Skeletal muscle tissue (tissue), 4 donors: ENCODE data around the gene POLR3E. TPM values are rescaled to one million over a fixed set of nuclear protein-coding genes. Genes with fewer than 3 reads are reported as not detected.

ENCODE experiments used
- H3K27ac ChIP-seq: one replicate; pipeline ENCODE4 v1.7.0; 2013; ENCODE audit warnings: mild to moderate bottlenecking, low read depth, low read length, inconsistent platforms
- H3K27me3 ChIP-seq, 3 donors: one replicate each; pipeline ENCODE4 v1.7.0; 2013; ENCODE audit warnings: low read length in 3 of 3; ENCODE audit not compliant: control insufficient read depth in 3 of 3, insufficient read depth in 3 of 3
- H3K36me3 ChIP-seq, 3 donors: one replicate each; pipeline ENCODE4 v1.7.0; 2013; ENCODE audit warnings: low read length in 3 of 3; ENCODE audit not compliant: control insufficient read depth in 3 of 3, insufficient read depth in 3 of 3
- H3K4me1 ChIP-seq, 3 donors: one replicate each; pipeline ENCODE4 v1.7.0; 2013; ENCODE audit warnings: low read length in 3 of 3, mild to moderate bottlenecking in 3 of 3; ENCODE audit not compliant: control insufficient read depth in 3 of 3, insufficient read depth in 3 of 3
- H3K4me3 ChIP-seq, 3 donors: one replicate each; pipeline ENCODE4 v1.7.0; 2013; ENCODE audit warnings: low read length in 3 of 3
- H3K9ac ChIP-seq, 3 donors: one replicate each; pipeline ENCODE4 v1.7.0; 2013; ENCODE audit warnings: low read length in 3 of 3, mild to moderate bottlenecking in 3 of 3, moderate library complexity in 2 of 3, low read depth in 1 of 3
- H3K9me3 ChIP-seq, 3 donors: one replicate each; pipeline ENCODE4 v1.7.0; 2013; ENCODE audit warnings: low read length in 3 of 3; ENCODE audit not compliant: control insufficient read depth in 3 of 3
- total RNA-seq: library from RNA; depleted of rRNA; stranded (reverse); fragments of >200 nt; gene quantifications from one replicate; pipeline ENCODE4 v1.2.3, GENCODE V29; 2014
- donor health status: Osteomylitis.

The POLR3E gene
- 22.4 TPM for total RNA-seq

GRCh38 chr16:22297114-22297870, at the start of gene POLR3E:
TSS of gene POLR3E (plus strand) at chr16:22297409. CDS start at chr16:22302969, 5,560 bp downstream.
- peaks cover 0 to 4% (median 0%) of the 10 kb centered on the region in 3 donors for H3K36me3 ChIP-seq

GRCh38 chr16:22250522-22250921, 46.7 kb upstream of the POLR3E start:
- Histone ChIP-seq H3K36me3 (peaks cover 48 to 70% (median 58%) of the 10 kb centered on the region in 3 donors), H3K27ac (no peak overlapping the region), H3K9ac (no peak overlapping the region), H3K27me3 (no peaks in the 10 kb centered on the region), H3K9me3 (peaks cover 0 to 4% (median 3%) of the 10 kb centered on the region in 3 donors), H3K4me3 (no peak overlapping the region), H3K4me1 (peaks cover 0 to 2% (median 0%) of the 10 kb centered on the region in 3 donors)

More at GRCh38 chr16:22297114-22297870, at the start of gene POLR3E:
- no peaks in the 10 kb centered on the region for H3K27me3 ChIP-seq
- peak within 1 kb of the TSS; percentile 91 to 97 (median 96) for H3K9ac ChIP-seq
- peak within 1 kb of the TSS; percentile 97 for H3K27ac ChIP-seq
- H3K4me3 ChIP-seq, result peak within 1 kb of the TSS; percentile 91 to 95 (median 92)
- H3K9me3 ChIP-seq, result no peaks in the 10 kb centered on the region
- peaks cover 20 to 37% (median 22%) of the 10 kb centered on the region in 3 donors for H3K4me1 ChIP-seq

GRCh38 chr16:22252317-22252716, 44.9 kb upstream of the POLR3E start:
- Histone ChIP-seq H3K27me3 (no peaks in the 10 kb centered on the region), H3K27ac (no peak overlapping the region), H3K36me3 (peaks cover 56 to 75% (median 62%) of the 10 kb centered on the region in 3 donors), H3K4me3 (no peak overlapping the region), H3K9ac (no peak overlapping the region), H3K9me3 (peaks cover 0 to 4% (median 3%) of the 10 kb centered on the region in 3 donors), H3K4me1 (peaks cover 0 to 2% (median 0%) of the 10 kb centered on the region in 3 donors)

- Histone ChIP-seq H3K4me3 (no peak overlapping the region), H3K9ac (no peak overlapping the region), H3K27me3 (no peaks in the 10 kb centered on the region), H3K9me3 (peaks cover 0 to 4% (median 3%) of the 10 kb centered on the region in 3 donors), H3K27ac (no peak overlapping the region), H3K4me1 (peaks cover 0 to 2% (median 0%) of the 10 kb centered on the region in 3 donors), H3K36me3 (peaks cover 59 to 80% (median 66%) of the 10 kb centered on the region in 3 donors)
These were observed 43.9 kb upstream of the POLR3E start for GRCh38 chr16:22253272-22253671.

- Histone ChIP-seq H3K27ac (no peak overlapping the region), H3K4me1 (peaks cover 0 to under 1% (median 0%) of the 10 kb centered on the region in 3 donors), H3K4me3 (no peak overlapping the region), H3K9me3 (peaks cover 0 to 4% (median 3%) of the 10 kb centered on the region in 3 donors), H3K9ac (no peak overlapping the region), H3K36me3 (peaks cover 61 to 81% (median 78%) of the 10 kb centered on the region in 3 donors), H3K27me3 (no peaks in the 10 kb centered on the region)
These were observed 41.9 kb upstream of the POLR3E start for GRCh38 chr16:22255335-22255734.

- no peak overlapping the region for H3K4me3 ChIP-seq
- no peaks in the 10 kb centered on the region for H3K27me3 ChIP-seq
- H3K36me3 ChIP-seq, result peaks cover 53 to 77% (median 75%) of the 10 kb centered on the region in 3 donors
- no peak overlapping the region for H3K27ac ChIP-seq
- no peak overlapping the region for H3K9ac ChIP-seq
- peaks cover 0 to 4% (median 3%) of the 10 kb centered on the region in 3 donors for H3K9me3 ChIP-seq
- no peaks in the 10 kb centered on the region for H3K4me1 ChIP-seq
These were observed 39.8 kb upstream of the POLR3E start for GRCh38 chr16:22257440-22257839.

- Histone ChIP-seq H3K27me3 (no peaks in the 10 kb centered on the region), H3K27ac (no peak overlapping the region), H3K9me3 (peaks cover 0 to under 1% (median 0%) of the 10 kb centered on the region in 3 donors), H3K4me1 (no peaks in the 10 kb centered on the region), H3K4me3 (no peak overlapping the region), H3K36me3 (peaks cover 52 to 79% (median 78%) of the 10 kb centered on the region in 3 donors), H3K9ac (no peak overlapping the region)
These were observed 36.7 kb upstream of the POLR3E start for GRCh38 chr16:22260490-22260889.

GRCh38 chr16:22262460-22262859, 34.7 kb upstream of the POLR3E start:
- Histone ChIP-seq H3K4me1 (peaks cover 0 to 4% (median 2%) of the 10 kb centered on the region in 3 donors), H3K9ac (no peak overlapping the region), H3K27ac (no peak overlapping the region), H3K9me3 (no peaks in the 10 kb centered on the region), H3K36me3 (peaks cover 56 to 84% (median 81%) of the 10 kb centered on the region in 3 donors), H3K4me3 (no peak overlapping the region), H3K27me3 (no peaks in the 10 kb centered on the region)

GRCh38 chr16:22264786-22265185, 32.4 kb upstream of the POLR3E start:
- Histone ChIP-seq H3K27me3 (no peaks in the 10 kb centered on the region), H3K9me3 (no peaks in the 10 kb centered on the region), H3K27ac (no peak overlapping the region), H3K9ac (no peak overlapping the region), H3K4me1 (peaks cover 0 to 8% (median 7%) of the 10 kb centered on the region in 3 donors), H3K36me3 (peaks cover 49 to 73% (median 71%) of the 10 kb centered on the region in 3 donors), H3K4me3 (no peak overlapping the region)

- Histone ChIP-seq H3K4me1 (peaks cover 0 to 8% (median 7%) of the 10 kb centered on the region in 3 donors), H3K9me3 (no peaks in the 10 kb centered on the region), H3K9ac (no peak overlapping the region), H3K27ac (no peak overlapping the region), H3K4me3 (no peak overlapping the region), H3K36me3 (peaks cover 45 to 68% (median 66%) of the 10 kb centered on the region in 3 donors), H3K27me3 (no peaks in the 10 kb centered on the region)
These were observed 31.9 kb upstream of the POLR3E start for GRCh38 chr16:22265351-22265750.
